Activated CD4-positive, alpha-beta T cell treated with anti-CD3 and anti-CD28 coated beads for 48 hours (primary cell): ENCODE results near the gene CYP20A1.
"Not testable (repeated sequence)": the region's sequence is repeated elsewhere in the genome, so short reads cannot be mapped to it uniquely, and the experiment has no call there.

ENCODE experiments used
- DNase-seq: peaks from one replicate; pipeline ENCODE4 v3.0.0-alpha.2; 2020

CYP20A1 gene

DNA sequence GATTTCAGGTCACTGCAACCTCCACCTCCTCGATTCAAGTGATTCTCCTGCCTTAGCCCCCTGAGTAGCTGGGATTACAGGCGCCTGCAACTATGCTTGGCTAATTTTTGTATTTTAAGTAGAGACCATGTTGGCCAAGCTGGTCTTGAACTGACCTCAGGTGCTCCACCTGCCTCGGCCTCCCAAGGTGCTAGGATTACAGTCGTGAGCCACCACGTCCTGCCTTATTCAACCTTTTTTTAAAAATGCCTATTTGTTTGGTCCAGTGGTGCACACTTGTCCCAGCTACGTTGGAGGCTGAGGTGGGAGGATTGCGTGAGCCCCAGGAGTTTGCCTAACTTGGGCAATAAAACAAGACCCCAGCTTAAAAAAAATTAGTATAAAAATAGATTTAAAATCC, 43.3 kb downstream of the CYP20A1 start:
- no peak for DNase-seq

DNA sequence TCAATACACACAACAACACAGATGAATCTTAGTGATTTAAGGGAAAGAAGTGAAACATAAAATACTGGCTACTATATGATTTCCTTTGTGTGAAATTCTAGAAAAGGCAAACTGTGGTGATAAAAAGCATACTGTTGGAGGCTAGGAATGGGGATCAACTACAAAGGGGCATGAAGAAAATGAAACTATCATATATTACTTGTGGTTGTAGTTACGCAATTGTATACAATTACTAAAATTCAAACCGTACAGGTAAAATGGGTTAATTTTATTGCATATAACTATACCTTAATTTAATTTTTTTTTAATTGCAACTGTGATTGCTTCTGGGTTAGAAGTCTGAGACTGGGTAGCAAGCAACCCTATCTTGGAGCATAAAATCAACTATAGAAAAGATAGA, 47.7 kb downstream of the CYP20A1 start:
- no peak for DNase-seq

DNA sequence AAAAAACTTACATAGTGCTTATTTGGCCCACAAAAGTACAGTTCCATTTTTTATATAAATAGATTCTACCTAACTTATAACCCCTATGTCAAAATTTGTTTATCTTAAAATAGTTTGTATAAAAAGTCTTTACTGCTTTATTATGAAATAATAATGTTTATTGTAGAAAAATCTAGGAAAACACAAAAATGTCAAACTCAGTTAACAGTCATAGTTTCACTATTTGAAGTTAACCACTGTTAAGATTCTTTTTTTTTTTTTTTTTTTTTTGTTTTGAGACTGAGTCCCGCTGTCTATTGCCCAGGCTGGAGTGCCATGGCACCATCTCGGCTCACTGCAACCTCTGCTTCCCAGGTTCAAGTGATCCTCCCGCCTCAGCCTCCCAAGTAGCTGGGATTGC, 62.8 kb downstream of the CYP20A1 start:
- DNase-seq, result no peak

DNA sequence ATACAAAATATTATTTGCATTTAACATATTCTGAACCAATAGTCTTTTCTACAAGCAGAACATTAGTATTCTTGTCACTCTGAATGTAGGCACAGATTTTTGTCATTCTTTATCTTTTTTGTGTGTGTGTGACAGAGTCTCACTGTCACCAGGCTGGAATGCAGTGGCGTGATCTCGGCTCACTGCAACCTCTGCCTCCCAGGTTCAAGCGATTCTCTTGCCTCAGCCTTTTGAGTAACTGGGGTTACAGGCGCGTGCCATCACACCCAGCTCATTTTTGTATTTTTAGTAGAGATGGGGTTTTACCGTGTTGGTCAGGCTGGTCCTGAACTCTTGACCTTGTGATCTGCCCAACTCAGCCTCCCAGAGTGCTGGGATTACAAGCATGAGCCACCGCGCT, 63.8 kb downstream of the CYP20A1 start:
- not testable (repeated sequence) for DNase-seq

DNA sequence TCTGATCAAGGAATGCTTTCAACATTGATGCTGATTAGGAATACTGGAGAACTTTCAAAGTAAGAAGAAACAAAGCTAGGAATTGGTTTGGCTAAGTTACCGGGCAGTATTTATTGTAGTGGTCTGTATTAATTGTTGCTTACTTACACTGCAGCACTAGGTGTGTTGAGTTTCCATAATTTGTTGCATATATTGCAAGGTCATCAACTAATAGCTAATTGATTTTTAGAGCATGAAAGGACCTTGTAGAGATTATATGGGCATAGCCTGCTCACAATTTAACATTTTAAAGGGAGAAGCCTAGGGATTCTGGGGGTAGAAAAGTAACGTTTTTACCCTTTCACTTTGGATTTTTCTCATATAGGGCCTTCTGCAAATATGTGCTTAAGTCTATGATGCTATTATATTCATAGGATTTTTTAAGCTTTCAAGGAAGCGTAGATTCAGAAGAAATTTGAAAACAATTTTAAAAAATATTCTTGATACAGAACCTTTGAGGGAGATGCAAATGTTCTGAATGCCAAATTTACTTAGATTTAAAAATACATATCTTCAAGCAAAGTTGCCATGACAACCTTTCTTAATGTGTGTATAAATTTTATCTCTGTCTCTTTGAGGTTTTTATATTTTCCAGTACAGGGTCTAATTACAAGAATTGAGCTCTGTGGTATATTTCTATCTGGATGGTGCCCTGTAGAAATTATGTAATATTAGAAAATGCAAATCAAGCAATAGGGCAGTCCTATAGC, 72.0 kb downstream of the CYP20A1 start:
- DNase-seq, result no peak

DNA sequence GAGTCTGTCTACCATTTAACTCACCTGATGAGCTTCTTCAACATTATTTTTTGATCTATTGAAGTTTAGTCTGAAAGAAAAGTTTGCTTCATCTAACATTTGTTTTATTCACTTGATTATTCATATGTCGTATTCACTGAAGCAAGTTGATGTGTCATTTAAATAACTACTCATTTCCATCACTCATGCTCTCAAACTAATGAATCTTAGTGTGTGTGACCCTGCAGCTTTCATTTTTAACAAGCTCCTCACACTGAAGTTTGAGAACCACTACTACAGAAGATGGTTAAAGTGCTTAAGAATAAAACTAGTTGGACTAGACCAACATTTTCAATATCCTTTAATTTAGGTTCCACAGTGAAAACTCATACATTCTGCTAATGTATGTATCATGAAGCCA, 87.5 kb downstream of the CYP20A1 start:
- no peak for DNase-seq

DNA sequence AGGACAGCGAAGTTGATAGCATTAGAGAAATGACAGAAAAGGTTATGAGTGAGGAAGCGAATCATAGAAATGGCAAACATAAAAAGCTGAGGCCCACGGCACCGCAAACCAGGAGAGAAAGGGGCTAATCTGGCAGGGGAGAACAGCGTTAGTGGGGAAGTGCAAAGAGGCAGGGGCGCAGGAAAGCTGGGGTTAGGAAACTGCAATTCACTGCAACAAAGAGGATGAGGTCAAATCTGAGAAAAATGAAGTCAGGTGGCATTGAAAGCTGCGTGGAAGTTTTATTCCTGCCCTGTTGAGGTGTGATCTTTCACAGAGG, 88.7 kb downstream of the CYP20A1 start:
- peak; percentile 13 for DNase-seq

DNA sequence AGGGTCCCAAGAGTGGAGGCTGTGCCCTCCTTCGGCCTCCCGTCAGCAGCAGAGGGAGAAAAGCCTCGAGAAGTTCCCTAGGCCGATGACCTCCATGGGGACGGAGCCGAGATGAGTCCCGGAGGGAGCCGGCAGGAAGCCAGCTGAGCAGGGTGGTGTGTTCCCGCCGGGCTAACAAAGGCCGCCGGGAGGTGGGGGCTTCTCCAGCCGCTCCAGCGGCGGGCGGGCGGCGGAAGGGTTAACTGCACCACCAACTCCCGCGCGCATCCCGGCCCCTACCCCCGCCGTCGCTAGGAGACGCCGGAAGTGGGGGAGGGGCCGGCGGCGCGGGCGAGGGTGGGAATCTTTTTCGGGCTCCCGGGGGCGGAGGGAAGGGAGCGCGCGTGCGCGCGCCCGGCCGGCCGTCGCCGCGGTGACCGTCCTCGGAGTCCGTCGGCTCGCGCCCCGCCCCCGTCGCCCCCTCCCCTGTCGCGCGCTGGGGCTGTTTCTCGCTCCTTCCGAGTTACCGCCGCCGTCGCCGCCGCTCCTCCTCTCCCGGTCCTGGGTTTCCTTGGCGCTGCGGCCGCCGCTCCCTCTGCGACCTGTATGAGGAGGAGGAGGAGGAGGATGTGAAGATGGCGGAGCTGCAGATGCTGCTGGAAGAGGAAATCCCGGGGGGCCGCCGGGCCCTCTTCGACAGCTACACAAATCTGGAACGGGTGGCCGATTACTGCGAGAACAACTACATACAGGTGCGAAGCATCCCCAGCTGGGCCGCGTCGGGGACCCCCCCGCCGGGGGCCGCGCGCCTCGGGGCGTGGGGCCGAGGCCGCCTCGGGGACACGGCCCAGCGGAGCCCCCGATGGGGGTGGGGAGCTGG, 89.3 kb downstream of the CYP20A1 start, which contains the start of gene ABI2:
ABI2 (plus strand) TSS at position 494 of the 859 bp plus-strand sequence; CDS start at position 615, 121 bp downstream.
- DNase-seq, result peak; percentile 72

DNA sequence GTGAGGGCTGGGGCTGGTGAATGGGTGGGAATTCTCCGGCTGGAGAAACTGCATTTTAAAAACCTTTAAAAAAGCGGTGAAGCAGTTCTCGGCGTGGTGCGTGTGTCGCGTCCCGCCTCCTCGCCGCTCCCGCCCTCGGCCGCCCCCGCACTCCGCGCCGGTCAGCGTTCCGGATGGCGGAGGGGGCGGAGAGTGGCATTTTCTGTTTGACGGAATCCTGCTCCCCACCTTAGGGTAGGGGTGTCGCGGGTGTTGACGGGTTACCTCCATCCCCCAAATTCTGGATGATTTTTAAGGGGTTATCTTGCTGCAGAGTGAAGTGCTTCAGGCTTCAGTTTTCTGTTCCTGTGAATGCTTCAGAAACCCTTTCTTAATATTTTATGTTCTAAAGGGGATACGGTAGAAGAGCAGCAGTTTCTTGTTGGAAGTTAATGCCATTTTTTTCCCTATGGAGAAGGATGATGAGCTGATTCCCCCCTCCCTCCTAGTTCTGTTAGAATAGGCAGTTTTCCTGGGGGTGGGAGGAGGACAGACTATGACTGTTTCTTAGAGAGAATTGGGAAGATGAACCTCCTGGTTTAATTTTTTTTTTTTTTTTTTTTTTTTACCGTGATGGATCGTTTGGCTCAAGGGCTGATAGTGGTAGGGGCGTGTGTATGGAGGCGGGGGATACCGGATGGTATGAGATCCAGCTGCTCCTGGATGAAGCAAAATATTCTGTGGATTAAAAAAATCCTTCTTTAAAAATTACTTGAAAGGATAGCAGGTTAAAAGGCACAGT, 90.1 kb downstream of the CYP20A1 start:
- DNase-seq, result peak; percentile 61

DNA sequence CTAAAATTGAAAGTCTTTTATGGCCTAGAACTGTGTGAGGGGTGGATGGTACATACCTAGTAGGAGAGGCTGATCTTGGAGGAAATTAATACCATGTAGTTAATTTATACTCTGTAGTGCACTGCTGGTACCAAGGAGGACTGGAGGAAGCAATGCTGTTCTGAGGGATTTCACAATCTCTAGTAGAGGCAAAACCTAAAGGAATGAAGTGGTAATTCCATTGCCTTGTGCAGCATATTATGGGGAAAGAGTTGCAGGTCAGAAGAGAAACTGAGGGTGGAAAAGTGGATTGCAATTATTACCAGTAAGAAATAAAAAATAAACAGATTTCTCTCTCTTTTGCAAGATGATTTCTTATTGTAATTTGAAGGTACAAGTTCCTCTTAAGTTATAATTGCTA, 91.6 kb downstream of the CYP20A1 start:
- DNase-seq, result no peak

DNA sequence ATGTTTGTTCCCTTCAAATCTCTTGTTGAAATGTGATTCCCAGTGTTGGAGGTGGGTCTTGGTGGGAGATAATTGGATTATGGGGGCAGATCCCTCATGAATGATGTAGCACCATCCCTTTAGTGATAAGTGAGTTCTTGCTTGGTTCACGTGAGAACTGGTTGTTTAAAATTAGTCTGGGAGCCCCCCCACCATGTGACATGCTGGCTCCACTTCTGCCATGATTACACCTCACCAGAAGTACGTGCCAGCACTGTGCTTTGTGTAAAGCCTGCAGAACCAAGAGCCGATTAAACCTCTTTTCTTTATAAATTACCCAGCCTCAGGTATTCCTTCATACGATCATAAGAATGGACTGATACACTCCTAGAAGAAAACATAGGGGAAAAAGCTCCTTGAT, 99.5 kb downstream of the CYP20A1 start:
- no peak for DNase-seq

DNA sequence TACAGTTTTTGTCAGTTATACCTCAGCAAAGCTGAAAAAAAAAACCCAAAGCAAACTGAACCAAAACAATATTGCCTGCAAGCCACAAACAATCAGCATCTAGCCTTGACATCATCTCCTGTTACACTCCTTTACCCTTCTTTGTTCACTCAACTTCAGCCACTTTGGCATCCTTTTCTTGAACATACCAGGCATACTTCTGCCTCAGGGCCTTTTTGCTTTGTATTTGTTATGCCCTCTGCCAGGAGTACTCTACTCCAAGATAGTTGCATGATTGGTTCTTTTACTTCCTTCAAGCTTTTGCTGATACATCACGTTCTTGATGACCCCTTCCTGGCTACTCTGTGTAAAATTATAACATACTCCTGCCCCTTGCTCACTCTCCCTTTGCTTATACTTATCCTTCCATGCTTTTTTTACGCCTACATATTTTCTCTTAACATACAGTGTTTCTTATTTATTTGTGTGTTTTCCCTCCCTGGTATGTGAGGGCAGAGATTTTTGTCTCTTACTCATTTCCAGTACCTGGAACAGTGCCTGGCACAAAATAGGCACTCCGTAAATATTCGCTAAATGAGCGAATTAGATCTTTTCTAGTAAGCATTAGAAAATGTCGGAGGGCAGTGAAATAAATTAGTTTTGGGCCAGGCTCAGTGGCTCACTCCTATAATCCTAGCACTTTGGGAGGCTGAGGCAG, 102.1 kb downstream of the CYP20A1 start:
- DNase-seq, result no peak

DNA sequence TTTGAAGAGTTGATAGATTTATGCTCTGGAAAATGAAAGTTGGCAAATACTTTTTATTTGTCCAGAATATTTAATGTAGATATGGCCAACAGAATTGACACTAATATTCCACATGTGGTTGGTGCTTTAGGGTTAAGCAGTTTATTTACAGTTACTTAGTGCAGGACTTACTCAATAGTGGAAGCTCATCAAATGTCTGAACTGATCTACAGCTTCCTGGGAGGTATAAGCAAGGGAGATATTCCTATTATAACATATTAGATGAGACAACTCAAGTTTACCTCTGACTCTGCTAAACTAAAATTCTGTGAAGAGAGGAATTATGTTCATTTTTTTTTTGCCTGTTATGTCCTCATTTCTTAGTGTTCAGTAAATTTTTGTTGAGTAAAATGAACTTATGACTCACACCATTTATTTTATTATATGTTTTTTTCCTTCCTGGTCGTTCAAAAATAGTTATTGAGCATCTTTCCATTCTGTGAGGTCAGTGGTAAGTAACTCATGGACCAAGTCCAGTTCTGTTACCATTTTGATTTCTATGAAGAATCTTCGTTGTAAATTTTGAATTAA, 103.0 kb downstream of the CYP20A1 start:
- no peak for DNase-seq

DNA sequence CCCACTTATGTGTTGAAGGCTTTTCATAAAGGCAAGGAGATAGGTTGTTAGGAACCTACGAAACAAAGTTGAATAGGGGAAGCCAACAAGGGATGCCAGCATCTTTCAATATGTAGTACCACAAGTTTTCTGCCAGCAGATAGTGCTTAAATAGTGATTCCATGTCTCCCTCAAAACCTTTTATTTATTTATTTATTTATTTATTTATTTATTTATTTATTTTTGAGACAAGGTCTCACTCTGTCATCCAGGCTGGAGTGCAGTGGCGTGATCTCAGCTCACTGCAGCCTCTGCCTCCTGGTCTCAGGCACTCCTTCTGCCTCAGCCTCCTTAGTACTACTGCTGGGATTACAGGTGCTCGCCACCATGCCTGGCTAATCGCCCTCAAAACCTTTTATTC, 103.6 kb downstream of the CYP20A1 start:
- DNase-seq, result not testable (repeated sequence)

DNA sequence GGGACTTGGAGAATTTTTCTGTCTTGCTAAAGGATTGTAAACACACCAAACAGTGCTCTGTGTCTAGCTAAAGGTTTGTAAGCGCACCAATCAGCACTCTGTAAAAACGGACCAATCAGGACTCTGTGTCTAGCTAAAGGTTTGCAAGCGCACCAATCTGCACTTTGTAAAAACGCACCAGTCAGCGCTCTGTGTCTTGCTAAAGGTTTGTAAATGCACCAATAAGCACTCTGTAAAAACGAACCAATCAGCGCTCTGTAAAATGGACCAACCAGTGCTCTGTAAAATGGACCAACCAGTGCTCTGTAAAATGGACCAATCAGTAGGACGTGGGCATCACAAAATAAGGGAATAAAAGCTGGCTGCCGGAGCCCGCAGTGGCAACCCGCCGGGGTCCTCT, 105.8 kb downstream of the CYP20A1 start:
- no peak for DNase-seq

DNA sequence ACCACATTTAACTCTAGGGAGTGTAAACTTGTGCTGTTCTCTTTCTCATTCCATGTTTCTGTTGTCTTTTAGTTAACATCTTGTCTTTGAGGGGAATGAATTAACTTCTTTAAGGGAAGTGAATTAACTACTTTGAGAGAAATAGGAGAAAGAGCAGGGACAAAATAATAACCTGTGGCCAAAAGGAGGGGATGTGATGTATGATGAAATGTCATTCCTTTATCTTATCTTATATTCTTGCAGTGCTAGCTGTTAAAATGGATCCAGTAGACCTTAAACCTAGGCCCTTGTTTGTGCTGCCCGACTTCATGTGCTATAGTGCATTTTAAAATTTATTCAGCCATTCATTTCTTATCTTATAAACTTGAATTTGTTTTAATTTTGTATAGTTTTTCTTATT, 107.8 kb downstream of the CYP20A1 start:
- DNase-seq, result no peak

DNA sequence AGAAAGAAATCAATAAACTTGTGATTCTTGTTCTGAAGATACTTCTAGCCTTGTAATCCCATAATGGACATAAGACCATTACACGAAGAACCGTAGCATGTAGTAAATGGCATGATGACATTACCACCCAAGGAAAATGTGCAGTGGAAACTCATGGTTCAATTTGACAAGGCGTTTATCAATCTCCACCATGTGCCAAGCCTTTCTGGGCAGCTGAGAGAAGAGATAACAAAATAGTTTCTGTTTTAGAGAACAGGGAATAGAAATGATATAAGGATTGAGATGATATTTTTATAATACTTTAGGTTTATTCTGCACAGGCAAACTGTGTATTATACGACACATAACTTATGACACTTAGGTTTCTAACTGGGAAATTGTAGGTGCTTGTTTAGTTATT, 108.6 kb downstream of the CYP20A1 start:
- DNase-seq, result no peak

DNA sequence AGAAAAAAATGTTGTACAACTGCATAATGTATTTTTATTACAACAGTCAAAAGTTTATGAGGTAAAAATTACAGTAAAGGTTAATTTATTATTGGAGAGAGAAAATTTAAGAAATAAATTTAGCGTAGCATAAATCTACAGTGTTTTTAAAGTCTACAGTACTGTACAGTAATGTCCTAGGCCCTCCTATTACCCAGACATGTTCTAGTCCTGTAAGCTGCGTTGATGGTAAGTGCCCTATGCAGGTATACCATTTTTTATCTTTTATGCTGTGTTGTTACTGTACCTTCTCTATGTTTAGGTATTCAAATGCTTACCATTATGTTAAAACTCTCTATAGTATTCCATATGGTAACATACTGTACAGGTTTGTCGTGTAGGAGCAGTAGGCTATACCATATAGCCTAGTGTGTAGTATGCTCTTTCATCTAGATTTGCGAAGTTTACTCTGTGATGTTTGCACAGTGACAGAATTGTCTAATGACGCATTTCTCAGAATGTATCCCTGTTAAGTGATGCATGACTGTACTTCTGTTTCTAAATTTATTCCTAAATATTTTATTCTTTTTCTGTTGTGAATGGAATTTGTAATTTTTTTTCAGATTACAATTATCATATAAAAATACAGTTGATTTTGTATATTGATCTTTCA, 113.9 kb downstream of the CYP20A1 start:
- no peak for DNase-seq

DNA sequence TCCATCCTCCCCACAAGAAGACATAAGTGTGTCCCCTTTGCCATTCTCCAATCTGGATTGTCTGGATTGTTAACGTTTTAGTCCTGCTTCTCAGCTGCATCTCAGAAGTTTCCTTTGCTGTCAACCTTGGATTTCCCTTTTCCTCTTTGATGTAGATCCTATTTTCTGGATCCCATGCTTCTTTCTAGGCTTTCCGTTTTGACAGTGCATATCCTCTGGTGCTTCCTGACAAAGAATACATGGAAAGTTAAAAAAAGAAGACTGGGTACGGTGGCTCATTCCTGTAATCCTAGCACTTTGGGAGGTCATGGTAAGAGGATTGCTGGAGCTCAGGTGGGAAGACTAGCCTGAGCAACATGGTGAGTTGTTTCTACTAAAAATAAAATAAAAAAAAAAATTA, 116.1 kb downstream of the CYP20A1 start:
- DNase-seq, result no peak
